Mammary epithelial cell (primary cell): ENCODE measurements around the gene LRRC4B.
"Not testable (repeated sequence)": the region's sequence is repeated elsewhere in the genome, so short reads cannot be mapped to it uniquely, and the experiment has no call there.

Experiments used
- EZH2 ChIP-seq: IDR thresholded peaks from 2 replicates; pipeline ENCODE4 v1.6.1; 2012; ENCODE audit warnings: low read length, inconsistent platforms, borderline replicate concordance
- TF ChIP-seq, protein P1 (sequence below), 2 donors: IDR thresholded peaks in 1 of 2; conservative IDR thresholded peaks in 1 of 2; 2 replicates each; pipeline ENCODE4 v1.5.1; 2011 to 2012; ENCODE audit warnings: inconsistent platforms in 2 of 2, low read length in 2 of 2, mild to moderate bottlenecking in 2 of 2, control low read depth in 1 of 2, low read depth in 1 of 2; ENCODE audit not compliant: insufficient read depth in 1 of 2; ENCODE audit errors: extremely low read depth in 1 of 2

DNA sequence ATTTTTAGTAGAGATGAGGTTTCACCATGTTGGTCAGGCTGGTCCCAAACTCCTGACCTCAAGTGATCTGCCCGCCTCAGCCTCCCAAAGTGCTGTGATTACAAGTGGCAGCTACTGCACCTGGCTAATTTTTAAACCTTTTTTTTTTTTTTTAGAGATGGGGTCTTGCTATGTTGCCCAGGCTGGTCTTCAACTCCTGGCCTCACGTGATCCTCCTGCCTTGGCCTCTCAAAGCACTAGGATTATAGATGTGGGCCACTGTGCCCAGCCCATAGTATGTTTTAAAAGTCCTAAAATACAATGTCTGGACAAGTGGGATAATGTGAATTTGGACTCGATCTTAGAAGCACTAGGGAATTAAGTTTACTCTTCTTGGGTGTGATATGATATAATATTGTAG, 8.5 kb upstream of the LRRC4B start:
- TF ChIP-seq, protein P1, sequence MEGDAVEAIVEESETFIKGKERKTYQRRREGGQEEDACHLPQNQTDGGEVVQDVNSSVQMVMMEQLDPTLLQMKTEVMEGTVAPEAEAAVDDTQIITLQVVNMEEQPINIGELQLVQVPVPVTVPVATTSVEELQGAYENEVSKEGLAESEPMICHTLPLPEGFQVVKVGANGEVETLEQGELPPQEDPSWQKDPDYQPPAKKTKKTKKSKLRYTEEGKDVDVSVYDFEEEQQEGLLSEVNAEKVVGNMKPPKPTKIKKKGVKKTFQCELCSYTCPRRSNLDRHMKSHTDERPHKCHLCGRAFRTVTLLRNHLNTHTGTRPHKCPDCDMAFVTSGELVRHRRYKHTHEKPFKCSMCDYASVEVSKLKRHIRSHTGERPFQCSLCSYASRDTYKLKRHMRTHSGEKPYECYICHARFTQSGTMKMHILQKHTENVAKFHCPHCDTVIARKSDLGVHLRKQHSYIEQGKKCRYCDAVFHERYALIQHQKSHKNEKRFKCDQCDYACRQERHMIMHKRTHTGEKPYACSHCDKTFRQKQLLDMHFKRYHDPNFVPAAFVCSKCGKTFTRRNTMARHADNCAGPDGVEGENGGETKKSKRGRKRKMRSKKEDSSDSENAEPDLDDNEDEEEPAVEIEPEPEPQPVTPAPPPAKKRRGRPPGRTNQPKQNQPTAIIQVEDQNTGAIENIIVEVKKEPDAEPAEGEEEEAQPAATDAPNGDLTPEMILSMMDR (conservative IDR thresholded peaks at IDR 0.05 in 1 of 2, IDR thresholded peaks at IDR 0.05 in 1 of 2; ENCODE audit: extremely low read depth in 1 of 2, insufficient read depth in 1 of 2, low read depth in 1 of 2, low read length in 2 of 2): not testable (repeated sequence)
- TF ChIP-seq EZH2: not testable (repeated sequence)
